ENCODE measurements around the gene KCNH3. TPM values are rescaled to one million over a fixed set of nuclear protein-coding genes. Genes with fewer than 3 reads are reported as not detected.

Gene KCNH3
- total and polyA plus RNA-seq, 2 of the 4 experiments (the other 2 are of a cell fraction), result 0.10 TPM; not detected in 1

DNA sequence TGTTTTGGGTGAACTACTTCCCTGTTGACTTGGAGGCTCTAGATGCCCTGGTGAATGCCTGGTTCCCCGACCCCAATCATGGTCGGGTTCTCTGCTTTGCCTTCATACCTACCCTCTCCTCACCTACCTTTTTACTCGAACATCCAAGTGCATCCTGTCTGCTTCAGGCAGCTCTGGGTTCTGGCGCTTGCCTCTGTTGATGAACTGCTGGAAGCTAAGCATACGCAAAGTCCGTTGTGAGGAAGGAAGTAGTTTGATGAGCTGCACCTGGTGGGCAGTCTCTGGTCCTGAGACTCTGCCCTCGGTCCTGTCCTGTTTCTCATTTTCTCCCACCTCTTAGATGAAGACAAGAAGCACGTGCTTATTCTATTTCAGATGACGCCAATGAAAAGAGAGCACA, 13.6 kb downstream of the KCNH3 start:
- no peaks in the 10 kb centered on the region for H3K9me1 ChIP-seq (ENCODE audit: insufficient read depth, low read length)
- intact Hi-C loops (cut with micrococcal nuclease) (no loop called here), dilution Hi-C loops (cut with HindIII; ENCODE audit: low sequenced_read_pairs, unreplicated experiment) (no loop called here), in situ Hi-C loops (cut with MboI; ENCODE audit: low sequenced_read_pairs) (no loop called here)
- H3K4ac ChIP-seq (ENCODE audit: low read depth, low read length), result no peak overlapping the region
- no peak overlapping the region for H3K18ac ChIP-seq (ENCODE audit: low read depth, low read length)
- peaks cover 50% of the 10 kb centered on the region for H3K27me3 ChIP-seq (ENCODE audit: control insufficient read depth, insufficient read depth, low read length)
- TF ChIP-seq, protein P1, sequence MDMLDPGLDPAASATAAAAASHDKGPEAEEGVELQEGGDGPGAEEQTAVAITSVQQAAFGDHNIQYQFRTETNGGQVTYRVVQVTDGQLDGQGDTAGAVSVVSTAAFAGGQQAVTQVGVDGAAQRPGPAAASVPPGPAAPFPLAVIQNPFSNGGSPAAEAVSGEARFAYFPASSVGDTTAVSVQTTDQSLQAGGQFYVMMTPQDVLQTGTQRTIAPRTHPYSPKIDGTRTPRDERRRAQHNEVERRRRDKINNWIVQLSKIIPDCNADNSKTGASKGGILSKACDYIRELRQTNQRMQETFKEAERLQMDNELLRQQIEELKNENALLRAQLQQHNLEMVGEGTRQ (IDR thresholded peaks at IDR 0.05; ENCODE audit: low read depth, low read length), result no peak
- TF ChIP-seq POLR2A (IDR thresholded peaks at IDR 0.05; ENCODE audit: low read depth, low read length) (no peak), CHD1 (IDR thresholded peaks at IDR 0.05; ENCODE audit: low read depth, low read length) (no peak), RAD21 (IDR thresholded peaks at IDR 0.05; ENCODE audit: low read length) (no peak), CEBPB (IDR thresholded peaks at IDR 0.05; ENCODE audit: low read depth, low read length) (no peak), MXI1 (IDR thresholded peaks at IDR 0.05; ENCODE audit: borderline replicate concordance, low read depth, low read length) (no peak), MAFK (IDR thresholded peaks at IDR 0.05; ENCODE audit: low read depth, low read length) (no peak), NFE2L2 (IDR thresholded peaks at IDR 0.05; ENCODE audit: low read depth, low read length) (no peak), FOS (IDR thresholded peaks at IDR 0.05; ENCODE audit: low read depth, low read length) (no peak), MAZ (IDR thresholded peaks at IDR 0.05; ENCODE audit: borderline replicate concordance, low read depth, low read length) (no peak), SMC3 (IDR thresholded peaks at IDR 0.05; ENCODE audit: low read depth, low read length) (no peak), BHLHE40 (IDR thresholded peaks at IDR 0.05; ENCODE audit: low read depth, low read length) (no peak), RFX5 (IDR thresholded peaks at IDR 0.05; ENCODE audit: low read depth, low read length) (no peak)
- TF ChIP-seq, protein P2, sequence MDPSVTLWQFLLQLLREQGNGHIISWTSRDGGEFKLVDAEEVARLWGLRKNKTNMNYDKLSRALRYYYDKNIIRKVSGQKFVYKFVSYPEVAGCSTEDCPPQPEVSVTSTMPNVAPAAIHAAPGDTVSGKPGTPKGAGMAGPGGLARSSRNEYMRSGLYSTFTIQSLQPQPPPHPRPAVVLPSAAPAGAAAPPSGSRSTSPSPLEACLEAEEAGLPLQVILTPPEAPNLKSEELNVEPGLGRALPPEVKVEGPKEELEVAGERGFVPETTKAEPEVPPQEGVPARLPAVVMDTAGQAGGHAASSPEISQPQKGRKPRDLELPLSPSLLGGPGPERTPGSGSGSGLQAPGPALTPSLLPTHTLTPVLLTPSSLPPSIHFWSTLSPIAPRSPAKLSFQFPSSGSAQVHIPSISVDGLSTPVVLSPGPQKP (IDR thresholded peaks at IDR 0.05; ENCODE audit: borderline replicate concordance, low read depth, low read length), result no peak
- H3K23ac ChIP-seq (ENCODE audit: low read depth, low read length), result no peak overlapping the region
- no peak overlapping the region for H4K8ac ChIP-seq (ENCODE audit: low read depth in 2 of 2, low read length in 2 of 2)
- DNase-seq (no peak), ATAC-seq (ENCODE audit: low read depth) (no peak)
- no peak overlapping the region for H3K14ac ChIP-seq (replicated peaks; ENCODE audit: low read depth, low read length)
- H3K27ac ChIP-seq (ENCODE audit: insufficient read depth, low read length), result no peak overlapping the region
- no peak overlapping the region for H3K4me2 ChIP-seq (ENCODE audit: low read depth, low read length)
- ChIA-PET POLR2A (ENCODE audit: unreplicated experiment) (no interaction called here), CTCF (interaction anchor here (0.6 to 1.3 kb wide), 3 partner anchors 17 to 196 kb away, joined by 3 to 4 read pairs (median 3); no protein-coding TSS in a partner anchor)
- H3K36me3 ChIP-seq (ENCODE audit: control insufficient read depth, insufficient read depth, low read length), result peaks cover 4% of the 10 kb centered on the region; the same call in 1 of the 2 replicates
- no peak overlapping the region for H3K56ac ChIP-seq (ENCODE audit: extremely low read depth, insufficient read depth, low read length)
- H2BK15ac ChIP-seq (ENCODE audit: low read depth, low read length), result no peak overlapping the region
- H3K9ac ChIP-seq (ENCODE audit: low read depth, low read length), result no peak overlapping the region
- H3K9me3 ChIP-seq (ENCODE audit: control insufficient read depth, insufficient read depth, low read length), result no peaks in the 10 kb centered on the region
- H3K4me3 ChIP-seq (ENCODE audit: insufficient read depth, low read depth, low read length), result no peak overlapping the region
- H4K5ac ChIP-seq (ENCODE audit: low read depth, low read length), result no peak overlapping the region
- no peak overlapping the region for H2BK20ac ChIP-seq (ENCODE audit: low read depth, low read length)
- H2AFZ ChIP-seq (replicated peaks; ENCODE audit: low read length, poor library complexity), result peak overlapping the region; percentile 44
- H2BK120ac ChIP-seq (ENCODE audit: low read depth, low read length), result no peak overlapping the region
- no peaks in the 10 kb centered on the region for H4K20me1 ChIP-seq (ENCODE audit: insufficient read depth, low read length)
- no peak overlapping the region for H4K91ac ChIP-seq (ENCODE audit: insufficient read depth, low read depth, low read length)
- BruUV-seq (replicated peaks), result no TSS peak
- H3K4me1 ChIP-seq (ENCODE audit: control insufficient read depth, insufficient read depth, low read length), result peaks cover 3% of the 10 kb centered on the region; the same call in 1 of the 2 replicates
- H3K79me1 ChIP-seq (ENCODE audit: low read depth in 1 of 2, low read length in 2 of 2), result no peaks in the 10 kb centered on the region
- no peak overlapping the region for H2BK5ac ChIP-seq (ENCODE audit: low read depth, low read length, poor library complexity, severe bottlenecking)
- WGBS, 2 experiments (ENCODE audit: extremely low coverage in 2 of 2, insufficient read length in 1 of 2), result no CpG with 5 or more reads among the region's 9 CpGs
- no peak overlapping the region for H2AK9ac ChIP-seq (replicated peaks; ENCODE audit: low read depth, low read length, poor library complexity)
- H2AK5ac ChIP-seq (ENCODE audit: low read depth, low read length), result no peak overlapping the region
